Activated naive CD8-positive, alpha-beta T cell treated with anti-CD3 and anti-CD28 coated beads, Interleukin-2, amount 10 ng/mL, durations not matched to agents 7 days and 5 days (primary cell): ENCODE data around the gene TRANK1. TPM values are rescaled to one million over a fixed set of nuclear protein-coding genes. Genes with fewer than 3 reads are reported as not detected.

Source experiments
- ATAC-seq: fragments of 150-1000 bp; cut with Tn5 transposase; one replicate; pipeline ENCODE4 v1.10.0; 2021; ENCODE audit warnings: low read depth, moderate library complexity
- POLR2A ChIA-PET: fragments of 350-600 bp; sonication (Branson Sonifier 250); formaldehyde crosslinking; loops from one replicate; lab custom pipeline; 2021; ENCODE audit warnings: antibody characterized with exemption; lab: Charles Lee
- DNase-seq: peaks from one replicate; pipeline ENCODE4 v3.0.0; 2021
- H3K27ac Mint-ChIP-seq: one replicate; pipeline ENCODE4 v1.8.0; 2022; ENCODE audit warnings: mild to moderate bottlenecking, mixed read lengths
- H3K27me3 Mint-ChIP-seq: one replicate; pipeline ENCODE4 v1.8.0; 2022; ENCODE audit warnings: mild to moderate bottlenecking, moderate library complexity, mixed read lengths
- H3K36me3 Mint-ChIP-seq: one replicate; pipeline ENCODE4 v1.8.0; 2021; ENCODE audit warnings: mild to moderate bottlenecking, mixed read lengths
- H3K4me1 Mint-ChIP-seq: one replicate; pipeline ENCODE4 v1.8.0; 2021; ENCODE audit warnings: mixed read lengths
- H3K4me3 Mint-ChIP-seq: one replicate; pipeline ENCODE4 v1.8.0; 2022; ENCODE audit warnings: mild to moderate bottlenecking, moderate library complexity, mixed read lengths
- H3K9me3 Mint-ChIP-seq: one replicate; pipeline ENCODE4 v1.8.0; 2021; ENCODE audit warnings: mixed read lengths
- total RNA-seq, 2 experiments: library from RNA; stranded (reverse); gene quantifications; one replicate each; pipeline ENCODE4 v1.2.3, GENCODE V29; 2021

The TRANK1 gene
- 100 to 1,000 TPM in 1 of 2 experiments, 10 to 100 TPM in 1; 99.6 to 102 TPM for total RNA-seq

DNA sequence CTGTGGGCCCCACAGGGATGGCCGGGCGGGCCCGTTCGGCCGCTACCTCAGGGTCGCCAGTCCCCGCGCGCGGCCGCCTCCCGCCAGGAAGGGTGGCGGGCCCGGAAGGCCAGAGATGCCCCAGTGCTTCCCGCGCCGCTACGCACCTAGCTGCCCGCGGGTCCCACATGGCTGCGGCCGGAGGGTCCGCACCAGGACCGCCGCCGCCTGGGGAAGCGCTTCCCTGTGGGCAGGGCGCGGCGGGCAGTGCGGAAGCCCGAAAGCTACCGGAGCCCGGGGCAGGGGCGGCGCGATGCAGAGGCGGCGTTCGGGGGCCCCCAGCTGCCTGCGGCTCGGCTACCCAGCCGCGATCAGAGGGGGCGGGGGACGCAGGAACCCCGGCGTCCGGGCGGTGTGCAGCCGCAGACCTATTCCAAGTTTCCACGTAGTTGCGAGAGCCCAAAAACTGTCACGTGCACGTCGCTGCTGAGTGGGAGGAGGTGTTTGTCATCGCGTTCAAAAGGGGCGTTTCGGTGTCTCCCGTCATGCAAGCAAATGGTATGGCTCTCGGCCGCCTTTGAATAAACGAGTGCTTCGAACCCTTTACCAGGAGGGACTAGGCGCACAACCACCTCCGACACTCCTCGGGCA is at the start of gene TRANK1:
TRANK1 (minus strand) TSS at position 414 of the 630 bp plus-strand sequence; CDS start at position 169, 245 bp downstream.
- DNase-seq: peak; percentile 81
- Mint-ChIP-seq H3K4me3 (peak within 1 kb of the TSS; percentile 81), H3K27ac (peak within 1 kb of the TSS; percentile 77), H3K27me3 (peaks cover 2% of the 10 kb centered on the region), H3K36me3 (peaks cover 17% of the 10 kb centered on the region), H3K9me3 (peaks cover 14% of the 10 kb centered on the region), H3K4me1 (peaks cover 13% of the 10 kb centered on the region)
- POLR2A ChIA-PET: interaction anchor here (1.1 to 1.8 kb wide), 11 partner anchors 10 to 71 kb away, joined by 3 to 14 read pairs (median 7); partner anchors contain the start of genes EPM2AIP1 and MLH1
- peak; percentile 80 for ATAC-seq

DNA sequence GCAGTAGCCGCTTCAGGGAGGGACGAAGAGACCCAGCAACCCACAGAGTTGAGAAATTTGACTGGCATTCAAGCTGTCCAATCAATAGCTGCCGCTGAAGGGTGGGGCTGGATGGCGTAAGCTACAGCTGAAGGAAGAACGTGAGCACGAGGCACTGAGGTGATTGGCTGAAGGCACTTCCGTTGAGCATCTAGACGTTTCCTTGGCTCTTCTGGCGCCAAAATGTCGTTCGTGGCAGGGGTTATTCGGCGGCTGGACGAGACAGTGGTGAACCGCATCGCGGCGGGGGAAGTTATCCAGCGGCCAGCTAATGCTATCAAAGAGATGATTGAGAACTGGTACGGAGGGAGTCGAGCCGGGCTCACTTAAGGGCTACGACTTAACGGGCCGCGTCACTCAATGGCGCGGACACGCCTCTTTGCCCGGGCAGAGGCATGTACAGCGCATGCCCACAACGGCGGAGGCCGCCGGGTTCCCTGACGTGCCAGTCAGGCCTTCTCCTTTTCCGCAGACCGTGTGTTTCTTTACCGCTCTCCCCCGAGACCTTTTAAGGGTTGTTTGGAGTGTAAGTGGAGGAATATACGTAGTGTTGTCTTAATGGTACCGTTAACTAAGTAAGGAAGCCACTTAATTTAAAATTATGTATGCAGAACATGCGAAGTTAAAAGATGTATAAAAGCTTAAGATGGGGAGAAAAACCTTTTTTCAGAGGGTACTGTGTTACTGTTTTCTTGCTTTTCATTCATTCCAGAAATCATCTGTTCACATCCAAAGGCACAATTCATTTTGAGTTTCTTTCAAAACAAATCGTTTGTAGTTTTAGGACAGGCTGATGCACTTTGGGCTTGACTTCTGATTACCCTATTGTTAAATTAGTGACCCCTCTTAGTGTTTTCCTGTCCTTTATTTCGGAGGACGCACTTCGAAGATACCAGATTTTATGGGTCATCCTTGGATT is 48.8 kb upstream of the TRANK1 start, which contains the start of gene MLH1:
MLH1 (plus strand) TSS at position 193 of the 958 bp plus-strand sequence; CDS start at position 223, 30 bp downstream.
- ATAC-seq (peak; percentile 84), DNase-seq (peak; percentile 93)
- H3K4me1 Mint-ChIP-seq: peaks cover 38% of the 10 kb centered on the region
- H3K4me3 Mint-ChIP-seq: no peak within 1 kb of the TSS
- no peaks in the 10 kb centered on the region for H3K9me3 Mint-ChIP-seq
- no peaks in the 10 kb centered on the region for H3K27me3 Mint-ChIP-seq
- peaks cover 35% of the 10 kb centered on the region for H3K36me3 Mint-ChIP-seq
- POLR2A ChIA-PET: interaction anchor here (0.6 to 2.6 kb wide), 16 partner anchors 11 to 251 kb away, joined by 3 to 10 read pairs (median 4); no protein-coding TSS in a partner anchor
- no peak within 1 kb of the TSS for H3K27ac Mint-ChIP-seq

DNA sequence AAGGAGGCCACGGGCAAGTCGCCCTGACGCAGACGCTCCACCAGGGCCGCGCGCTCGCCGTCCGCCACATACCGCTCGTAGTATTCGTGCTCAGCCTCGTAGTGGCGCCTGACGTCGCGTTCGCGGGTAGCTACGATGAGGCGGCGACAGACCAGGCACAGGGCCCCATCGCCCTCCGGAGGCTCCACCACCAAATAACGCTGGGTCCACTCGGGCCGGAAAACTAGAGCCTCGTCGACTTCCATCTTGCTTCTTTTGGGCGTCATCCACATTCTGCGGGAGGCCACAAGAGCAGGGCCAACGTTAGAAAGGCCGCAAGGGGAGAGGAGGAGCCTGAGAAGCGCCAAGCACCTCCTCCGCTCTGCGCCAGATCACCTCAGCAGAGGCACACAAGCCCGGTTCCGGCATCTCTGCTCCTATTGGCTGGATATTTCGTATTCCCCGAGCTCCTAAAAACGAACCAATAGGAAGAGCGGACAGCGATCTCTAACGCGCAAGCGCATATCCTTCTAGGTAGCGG is 48.0 kb upstream of the TRANK1 start, which contains the start of gene EPM2AIP1:
EPM2AIP1 (minus strand) TSS at position 326 of the 520 bp plus-strand sequence; CDS start at position 272, 54 bp downstream.
- Mint-ChIP-seq H3K9me3 (no peaks in the 10 kb centered on the region), H3K4me1 (peaks cover 43% of the 10 kb centered on the region), H3K27me3 (no peaks in the 10 kb centered on the region), H3K27ac (no peak within 1 kb of the TSS), H3K4me3 (no peak within 1 kb of the TSS), H3K36me3 (peaks cover 36% of the 10 kb centered on the region)
- peak; percentile 86 for DNase-seq
- peak; percentile 90 for ATAC-seq
- POLR2A ChIA-PET: interaction anchor here (0.6 to 2.6 kb wide), 19 partner anchors 10 to 252 kb away, joined by 3 to 10 read pairs (median 4); no protein-coding TSS in a partner anchor

DNA sequence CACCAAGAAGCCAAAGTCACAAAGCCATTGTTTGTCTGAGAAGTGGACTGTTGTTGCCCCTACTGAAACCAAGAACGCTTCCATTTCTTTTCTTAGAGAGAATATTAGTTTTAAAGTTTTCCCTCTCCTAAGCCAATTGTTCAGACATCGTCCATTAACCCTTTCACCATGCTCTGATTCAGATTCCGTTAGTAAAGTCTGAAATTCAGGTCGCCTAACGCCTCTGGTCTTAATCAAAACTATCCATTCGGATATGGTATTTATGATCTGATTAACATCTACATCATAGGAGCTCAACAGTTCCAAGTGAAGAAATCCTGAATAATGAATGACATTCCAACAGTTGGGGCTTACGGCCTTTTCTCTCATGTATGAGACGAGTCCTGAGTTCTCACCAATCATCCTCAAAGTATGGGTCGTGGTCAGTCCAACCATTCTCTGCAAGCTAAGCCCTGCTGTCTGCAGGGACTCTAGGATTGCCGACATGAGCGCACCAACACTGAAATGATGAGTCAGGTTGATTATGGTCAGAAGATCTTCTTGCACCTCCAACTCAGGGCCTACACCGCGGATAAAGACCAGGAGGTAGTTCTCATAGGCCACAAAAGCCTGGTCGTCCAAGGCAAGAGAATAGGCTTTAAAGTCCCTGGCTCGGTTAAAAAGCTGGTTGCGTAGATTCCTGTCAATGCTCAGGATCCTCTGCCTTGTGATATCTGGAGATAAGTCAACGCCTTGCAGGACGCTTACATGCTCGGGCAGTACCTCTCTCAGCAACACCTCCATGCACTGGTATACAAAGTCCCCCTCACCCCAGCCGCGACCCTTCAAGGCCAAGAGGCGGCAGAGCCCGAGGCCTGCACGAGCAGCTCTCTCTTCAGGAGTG is 47.3 kb upstream of the TRANK1 start:
- no peaks in the 10 kb centered on the region for H3K27me3 Mint-ChIP-seq
- DNase-seq (no peak), ATAC-seq (no peak)
- H3K4me3 Mint-ChIP-seq: no peak overlapping the region
- POLR2A ChIA-PET: interaction anchor here (0.7 to 2.6 kb wide), 17 partner anchors 10 to 253 kb away, joined by 3 to 10 read pairs (median 5); no protein-coding TSS in a partner anchor
- no peak overlapping the region for H3K27ac Mint-ChIP-seq
- H3K9me3 Mint-ChIP-seq: no peaks in the 10 kb centered on the region
- H3K36me3 Mint-ChIP-seq: peaks cover 37% of the 10 kb centered on the region
- peaks cover 45% of the 10 kb centered on the region for H3K4me1 Mint-ChIP-seq

DNA sequence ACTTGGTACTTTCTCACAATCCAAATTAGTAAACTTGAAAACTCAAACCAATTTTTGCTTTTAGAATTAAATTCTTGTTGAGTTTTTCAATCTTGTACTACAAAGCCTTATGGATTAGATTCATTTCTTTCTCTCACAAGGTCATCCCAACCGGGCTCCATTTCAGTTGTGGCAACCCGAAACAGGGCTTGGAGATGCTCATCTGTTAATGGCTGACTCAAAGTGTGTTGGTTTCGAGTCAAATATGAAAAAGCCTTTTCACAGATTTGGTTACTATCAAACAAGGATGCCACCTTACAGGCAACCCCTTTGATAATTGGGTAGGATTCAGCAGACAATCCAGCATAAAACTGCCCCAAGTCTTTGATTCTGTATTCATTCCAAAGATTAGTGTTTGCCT is 46.3 kb upstream of the TRANK1 start:
- POLR2A ChIA-PET: interaction anchor here (1.0 to 2.1 kb wide), 3 partner anchors 17 to 98 kb away, joined by 3 to 7 read pairs (median 5); no protein-coding TSS in a partner anchor
- H3K4me1 Mint-ChIP-seq: peaks cover 38% of the 10 kb centered on the region
- no peaks in the 10 kb centered on the region for H3K27me3 Mint-ChIP-seq
- ATAC-seq (no peak), DNase-seq (no peak)
- H3K9me3 Mint-ChIP-seq: no peaks in the 10 kb centered on the region
- H3K4me3 Mint-ChIP-seq: no peak overlapping the region
- H3K36me3 Mint-ChIP-seq: peaks cover 29% of the 10 kb centered on the region
- no peak overlapping the region for H3K27ac Mint-ChIP-seq

DNA sequence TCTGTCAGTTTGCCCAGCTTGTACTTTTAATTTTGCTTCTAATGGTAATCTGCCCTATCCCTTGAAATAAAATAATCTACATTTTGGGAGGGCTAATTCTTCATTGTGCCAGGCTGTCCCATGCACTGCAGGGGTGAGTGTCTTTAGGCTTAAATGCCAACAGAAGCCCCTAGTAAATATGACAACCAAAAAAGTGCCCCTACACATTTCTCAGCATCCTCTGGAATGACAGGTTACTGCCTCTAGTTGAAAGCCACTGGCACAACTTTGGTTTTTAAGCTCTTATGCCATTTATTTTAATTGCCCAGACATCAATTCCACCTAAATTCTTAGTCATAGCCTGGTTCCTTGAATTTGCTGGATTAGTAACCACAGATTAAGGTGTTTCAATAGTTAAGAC is 44.7 kb upstream of the TRANK1 start:
- H3K27ac Mint-ChIP-seq: no peak overlapping the region
- no peaks in the 10 kb centered on the region for H3K9me3 Mint-ChIP-seq
- H3K4me1 Mint-ChIP-seq: peaks cover 41% of the 10 kb centered on the region
- POLR2A ChIA-PET: no interaction called here
- H3K27me3 Mint-ChIP-seq: no peaks in the 10 kb centered on the region
- H3K4me3 Mint-ChIP-seq: peak overlapping the region; percentile 75
- H3K36me3 Mint-ChIP-seq: peaks cover 42% of the 10 kb centered on the region
- DNase-seq (no peak), ATAC-seq (no peak)

DNA sequence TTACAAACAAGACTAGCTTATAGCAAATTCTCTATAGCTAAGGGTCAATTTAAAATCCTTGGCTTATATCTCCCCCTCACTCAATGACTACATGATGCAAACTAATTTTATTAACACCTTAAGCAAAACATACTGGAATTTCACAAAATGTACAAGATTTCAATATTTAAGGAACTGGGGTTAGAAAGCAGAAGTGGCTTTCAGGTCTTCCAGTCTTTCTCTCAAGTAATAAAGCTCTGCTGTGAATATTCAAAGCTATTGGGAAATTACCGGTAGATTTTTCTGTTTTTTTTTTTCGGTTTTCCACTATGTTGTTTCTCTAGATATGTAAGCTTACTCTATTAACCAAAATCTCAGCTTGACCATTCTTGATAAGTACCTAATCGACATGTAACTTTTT is 44.2 kb upstream of the TRANK1 start:
- peaks cover 37% of the 10 kb centered on the region for H3K4me1 Mint-ChIP-seq

DNA sequence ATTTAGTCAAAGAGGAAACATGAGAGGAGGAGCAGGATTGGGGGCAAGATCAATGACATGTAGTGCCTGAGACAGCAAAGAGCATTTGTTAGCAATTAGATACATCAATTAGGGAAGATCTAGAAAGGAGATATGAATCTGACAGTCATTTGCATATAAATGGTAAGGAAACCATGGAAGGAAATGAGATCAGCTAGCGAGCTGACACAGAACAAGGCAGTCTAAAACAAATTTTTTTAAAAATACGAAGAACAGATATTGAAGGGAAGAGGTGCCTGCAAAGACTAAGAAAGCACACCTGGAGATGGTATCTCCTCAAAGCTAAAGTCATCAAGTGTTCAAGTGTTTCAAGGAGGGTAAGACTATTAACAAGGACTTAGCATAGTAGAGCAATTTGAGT is 43.5 kb upstream of the TRANK1 start:
- DNase-seq (no peak), ATAC-seq (no peak)
- Mint-ChIP-seq H3K4me3 (peak overlapping the region; percentile 69), H3K9me3 (no peaks in the 10 kb centered on the region), H3K27me3 (no peaks in the 10 kb centered on the region), H3K36me3 (peaks cover 51% of the 10 kb centered on the region), H3K27ac (peak overlapping the region; percentile 35), H3K4me1 (peaks cover 37% of the 10 kb centered on the region)
- POLR2A ChIA-PET: interaction anchor here (0.6 to 0.7 kb wide), 2 partner anchors 14 to 88 kb away, joined by 3 to 6 read pairs; no protein-coding TSS in a partner anchor

More for the DNA sequence above, 44.2 kb upstream of the TRANK1 start:
- H3K4me3 Mint-ChIP-seq: peak overlapping the region; percentile 75
- peak overlapping the region; percentile 49 for H3K27ac Mint-ChIP-seq
- no peak for DNase-seq
- no peaks in the 10 kb centered on the region for H3K27me3 Mint-ChIP-seq
- POLR2A ChIA-PET: interaction anchor here (0.6 to 0.7 kb wide), 3 partner anchors 15 to 190 kb away, joined by 3 to 6 read pairs (median 3); no protein-coding TSS in a partner anchor
- H3K9me3 Mint-ChIP-seq: no peaks in the 10 kb centered on the region
- no peak for ATAC-seq
- H3K36me3 Mint-ChIP-seq: peaks cover 47% of the 10 kb centered on the region

DNA sequence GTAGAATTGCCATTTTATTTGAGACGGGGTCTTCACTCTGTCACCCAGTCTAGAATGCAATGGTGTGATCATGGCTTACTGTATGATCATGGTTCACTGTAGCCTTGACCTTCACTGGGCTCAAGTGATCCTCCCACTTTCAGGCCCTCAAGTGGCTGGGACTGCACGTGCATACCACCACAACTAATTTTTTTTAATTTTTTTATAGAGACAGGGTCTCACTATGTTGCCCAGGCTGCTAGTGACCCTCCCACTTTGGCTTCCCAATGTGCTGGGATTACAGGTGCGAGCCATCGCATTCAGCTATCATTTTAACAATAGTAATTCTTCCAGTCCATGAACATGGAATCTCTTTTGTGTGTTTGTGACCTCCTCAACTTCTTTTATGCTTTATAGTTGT is 36.2 kb upstream of the TRANK1 start:
- Mint-ChIP-seq H3K27me3 (no peaks in the 10 kb centered on the region), H3K27ac (no peak overlapping the region), H3K4me1 (peaks cover 3% of the 10 kb centered on the region), H3K4me3 (no peak overlapping the region), H3K9me3 (peaks cover 12% of the 10 kb centered on the region), H3K36me3 (peaks cover 65% of the 10 kb centered on the region)
- ATAC-seq (no peak), DNase-seq (no peak)
- POLR2A ChIA-PET: interaction anchor here (0.7 kb wide), 1 partner anchor 39 kb away, joined by 3 read pairs; no protein-coding TSS in a partner anchor

DNA sequence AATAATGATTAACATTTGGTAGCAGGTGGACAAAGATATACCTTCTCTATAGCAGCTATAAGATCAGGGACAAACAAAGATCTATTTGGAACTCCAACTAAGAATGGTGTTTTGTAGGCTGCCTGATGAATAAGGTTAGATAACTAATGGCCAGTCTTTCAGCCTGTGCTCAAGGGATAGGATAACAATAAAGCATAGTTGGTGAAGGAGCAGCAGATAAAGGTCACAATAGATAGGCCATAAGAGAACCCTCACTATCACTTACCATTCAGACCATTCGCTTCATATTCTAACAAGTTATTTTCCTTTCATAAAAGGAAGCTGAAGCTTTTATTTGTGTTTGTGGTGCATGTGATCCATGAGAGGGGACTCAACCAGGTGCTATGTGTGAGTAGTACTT is 28.3 kb upstream of the TRANK1 start:
- POLR2A ChIA-PET: interaction anchor here (0.7 to 1.9 kb wide), 4 partner anchors 15 to 30 kb away, joined by 3 to 7 read pairs (median 3); partner anchors contain the start of gene MLH1
- Mint-ChIP-seq H3K27ac (peak overlapping the region; percentile 71), H3K36me3 (peaks cover 24% of the 10 kb centered on the region), H3K9me3 (peaks cover 3% of the 10 kb centered on the region), H3K27me3 (no peaks in the 10 kb centered on the region), H3K4me1 (peaks cover 30% of the 10 kb centered on the region), H3K4me3 (peak overlapping the region; percentile 20)
- DNase-seq (no peak), ATAC-seq (no peak)

DNA sequence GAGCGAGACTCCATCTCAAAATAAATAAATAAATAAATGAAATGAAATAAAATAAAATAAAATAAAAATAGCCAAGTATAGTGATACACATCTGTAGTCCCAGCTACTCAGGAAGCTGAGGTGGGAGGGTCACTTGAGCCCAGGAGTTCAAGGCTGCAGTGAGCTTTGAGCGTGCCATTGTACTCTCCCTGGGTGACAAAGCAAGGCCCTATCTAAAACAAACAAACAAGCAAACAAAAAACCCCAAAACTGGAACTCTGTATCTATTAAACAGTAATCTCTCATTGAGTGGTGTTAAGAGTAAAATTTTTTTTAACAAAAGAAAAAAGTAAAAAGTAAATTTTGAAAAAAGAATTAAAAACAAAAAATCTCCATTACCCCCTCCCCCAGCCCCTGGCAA is 27.3 kb upstream of the TRANK1 start:
- no peaks in the 10 kb centered on the region for H3K27me3 Mint-ChIP-seq
- peaks cover 21% of the 10 kb centered on the region for H3K36me3 Mint-ChIP-seq
- ATAC-seq (no peak), DNase-seq (no peak)
- H3K4me1 Mint-ChIP-seq: peaks cover 30% of the 10 kb centered on the region
- H3K27ac Mint-ChIP-seq: no peak overlapping the region
- peaks cover 3% of the 10 kb centered on the region for H3K9me3 Mint-ChIP-seq
- no peak overlapping the region for H3K4me3 Mint-ChIP-seq
- POLR2A ChIA-PET: no interaction called here
